Suppressor macrophage treated with lipopolysaccharide for 1 hour (primary cell): Measurements from ENCODE around the gene TMPRSS6.
A peak's percentile ranks its signal among the peaks of the same experiment; 100 is the strongest.
"Not testable (repeated sequence)": the region's sequence is repeated elsewhere in the genome, so short reads cannot be mapped to it uniquely, and the experiment has no call there.

Experiments
- DNase-seq, 3 donors: peaks; one replicate each; pipeline ENCODE4 v3.0.0-alpha.2; 2020 to 2022

TMPRSS6 gene

GRCh38 chr22:37084385-37084784 is 25.1 kb downstream of the TMPRSS6 start:
- DNase-seq = no peak

- no peak for DNase-seq
These were observed 25.6 kb downstream of the TMPRSS6 start for GRCh38 chr22:37083914-37084313.

GRCh38 chr22:37082251-37082873 is 27.2 kb downstream of the TMPRSS6 start:
- DNase-seq = no peak

- no peak for DNase-seq
These were observed 28.7 kb downstream of the TMPRSS6 start for GRCh38 chr22:37080838-37081237.

GRCh38 chr22:37080438-37080837 is 29.1 kb downstream of the TMPRSS6 start:
- no peak for DNase-seq

- peak; percentile 69 to 83 (median 76) for DNase-seq
These were observed 29.8 kb downstream of the TMPRSS6 start for GRCh38 chr22:37079668-37080171.

- DNase-seq = no peak
These were observed 30.4 kb downstream of the TMPRSS6 start for GRCh38 chr22:37079158-37079557.

GRCh38 chr22:37077802-37078448 is 31.6 kb downstream of the TMPRSS6 start:
- peak; percentile 50 to 81 (median 68) for DNase-seq

- DNase-seq = no peak
These were observed 33.6 kb downstream of the TMPRSS6 start for GRCh38 chr22:37075822-37076433.

GRCh38 chr22:37075046-37075445 is 34.5 kb downstream of the TMPRSS6 start:
- DNase-seq = peak; percentile 18 to 22 (median 21)

- no peak for DNase-seq
These were observed 35.0 kb downstream of the TMPRSS6 start for GRCh38 chr22:37074537-37074936.

GRCh38 chr22:37072673-37073072 is 36.8 kb downstream of the TMPRSS6 start:
- DNase-seq = no peak

GRCh38 chr22:37071850-37072592 is 37.5 kb downstream of the TMPRSS6 start:
- DNase-seq = not testable (repeated sequence)

- DNase-seq = no peak
These were observed 38.8 kb downstream of the TMPRSS6 start for GRCh38 chr22:37070744-37071143.

GRCh38 chr22:37070334-37070733 is 39.2 kb downstream of the TMPRSS6 start:
- no peak for DNase-seq

- no peak for DNase-seq
These were observed 39.8 kb downstream of the TMPRSS6 start for GRCh38 chr22:37069719-37070118.

GRCh38 chr22:37069319-37069718 is 40.2 kb downstream of the TMPRSS6 start:
- no peak for DNase-seq

- DNase-seq = no peak
These were observed 40.7 kb downstream of the TMPRSS6 start for GRCh38 chr22:37068859-37069258.

- no peak for DNase-seq
These were observed 42.1 kb downstream of the TMPRSS6 start for GRCh38 chr22:37067428-37067827.

- DNase-seq = no peak
These were observed 43.6 kb downstream of the TMPRSS6 start for GRCh38 chr22:37065961-37066360.

- DNase-seq = no peak
These were observed 44.3 kb downstream of the TMPRSS6 start for GRCh38 chr22:37065180-37065579.

- no peak for DNase-seq
These were observed 45.0 kb downstream of the TMPRSS6 start for GRCh38 chr22:37064553-37064952.
